Measurements from ENCODE around the gene MANF.
"Not testable (repeated sequence)": the region's sequence is repeated elsewhere in the genome, so short reads cannot be mapped to it uniquely, and the experiment has no call there.

The MANF gene

DNA sequence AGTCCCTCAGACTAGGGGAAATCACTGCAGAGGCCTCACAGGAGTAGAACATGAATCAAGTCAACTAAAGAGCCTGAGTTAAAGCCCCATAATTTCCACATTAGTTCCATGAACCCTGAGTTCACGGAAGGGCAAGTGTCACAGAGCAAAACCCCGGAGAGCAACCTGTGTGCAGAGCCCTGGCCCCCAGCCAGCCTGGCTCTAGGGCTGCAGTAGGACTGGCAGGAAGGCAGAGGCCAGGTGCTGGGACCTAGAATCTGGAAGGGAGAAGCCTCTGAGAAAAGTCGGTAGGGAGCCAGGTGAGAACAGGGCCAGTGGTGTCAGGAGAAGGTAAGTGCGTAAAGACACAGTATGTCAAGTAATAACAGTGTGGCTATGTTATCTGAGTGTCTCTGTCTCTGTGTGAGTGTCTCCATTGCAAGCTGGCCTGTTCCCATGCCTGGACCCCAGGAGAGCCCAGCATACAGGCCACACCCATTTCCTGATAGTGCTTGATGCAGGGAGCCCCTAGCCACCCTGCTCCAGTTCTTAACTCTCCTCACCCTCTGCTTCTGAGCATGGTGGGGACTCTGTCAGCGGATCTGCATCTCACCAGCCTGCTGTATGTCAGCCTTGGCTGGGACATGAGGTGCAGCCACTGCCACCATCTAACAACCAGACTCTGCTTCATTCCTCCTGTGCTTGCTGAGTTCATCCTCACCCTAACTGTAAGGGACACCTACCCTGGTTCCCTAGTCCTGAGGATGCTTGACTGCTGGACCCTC is 11.3 kb upstream of the MANF start:
- DNase-seq: no peak

DNA sequence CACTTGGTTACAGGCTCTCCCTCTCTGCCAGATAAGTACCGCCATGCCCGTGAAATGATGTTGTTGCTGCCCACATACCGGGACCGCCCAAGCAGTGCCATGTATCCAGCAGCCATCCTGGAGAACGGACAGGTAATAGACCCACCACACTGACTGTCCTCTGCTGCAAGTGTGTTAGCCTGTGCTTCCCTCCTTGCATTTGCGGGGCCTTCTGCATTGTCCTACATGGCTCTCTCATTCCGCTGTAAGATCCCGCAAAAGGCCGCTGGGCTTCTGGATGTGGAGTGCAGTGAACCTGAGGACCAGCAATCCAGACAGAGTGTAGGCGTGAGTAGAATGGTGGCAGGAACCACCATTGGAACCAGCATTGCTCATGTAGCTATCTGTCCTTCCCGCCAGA is 10.6 kb upstream of the MANF start:
- DNase-seq: no peak

DNA sequence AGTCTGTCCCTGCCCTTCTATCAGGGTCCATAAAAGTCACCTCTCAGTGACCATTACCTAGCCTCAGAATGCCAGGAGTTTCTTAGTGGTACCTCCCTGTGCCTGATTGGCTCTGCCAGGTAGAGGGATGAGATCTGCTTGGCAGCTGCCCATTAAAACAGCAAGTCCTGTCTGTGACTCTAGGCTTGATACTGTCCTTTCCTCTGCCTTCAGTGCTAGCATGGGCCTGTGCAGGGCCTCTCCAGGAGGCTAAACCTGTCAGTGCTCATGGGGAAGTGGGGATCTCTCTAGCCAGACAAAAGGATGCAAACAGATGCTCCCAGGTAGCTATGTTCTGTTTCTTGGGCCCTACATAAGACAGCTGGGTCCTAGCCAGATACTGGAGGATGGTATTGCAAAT is 10.0 kb upstream of the MANF start:
- DNase-seq: no peak

DNA sequence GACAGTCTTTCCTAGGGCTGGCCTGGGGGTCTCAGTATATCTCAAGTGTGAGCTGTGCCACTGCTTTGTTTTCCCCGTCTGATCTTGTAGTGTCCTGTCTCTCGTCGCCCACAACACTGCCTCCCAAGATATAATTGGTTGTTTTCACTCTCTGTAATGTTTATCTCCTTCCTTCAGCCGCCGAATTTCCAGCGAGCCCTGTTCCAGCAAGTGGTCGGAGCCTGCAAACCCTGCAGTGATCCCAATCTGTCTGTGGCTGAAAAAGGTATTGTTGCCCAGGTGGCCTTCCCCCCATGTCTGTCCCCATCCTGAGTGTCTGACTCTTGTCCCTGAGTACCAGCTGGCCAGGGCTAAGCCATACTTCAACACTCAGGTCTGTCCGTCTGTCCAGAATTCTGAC is 9.5 kb upstream of the MANF start:
- DNase-seq: no peak

DNA sequence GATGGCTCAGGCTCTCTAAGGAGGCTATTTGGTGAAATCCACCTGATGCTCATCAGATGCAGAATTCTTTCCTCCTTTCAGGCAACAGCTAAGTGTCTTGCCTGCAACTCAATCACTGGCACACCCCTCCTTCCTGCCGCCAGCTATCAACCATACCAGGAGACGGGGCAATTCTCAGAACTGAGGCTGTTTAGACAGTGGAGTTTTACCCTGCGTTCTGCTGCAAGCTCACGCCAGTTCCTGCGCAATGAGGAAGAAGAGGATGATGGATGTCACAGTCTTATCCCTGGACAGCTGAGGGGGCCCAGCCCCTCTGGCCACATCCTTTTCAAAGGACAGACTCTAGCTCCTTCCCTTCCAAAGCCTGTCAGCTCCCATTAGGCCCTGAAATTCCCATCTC is 7.0 kb upstream of the MANF start:
- no peak for DNase-seq

DNA sequence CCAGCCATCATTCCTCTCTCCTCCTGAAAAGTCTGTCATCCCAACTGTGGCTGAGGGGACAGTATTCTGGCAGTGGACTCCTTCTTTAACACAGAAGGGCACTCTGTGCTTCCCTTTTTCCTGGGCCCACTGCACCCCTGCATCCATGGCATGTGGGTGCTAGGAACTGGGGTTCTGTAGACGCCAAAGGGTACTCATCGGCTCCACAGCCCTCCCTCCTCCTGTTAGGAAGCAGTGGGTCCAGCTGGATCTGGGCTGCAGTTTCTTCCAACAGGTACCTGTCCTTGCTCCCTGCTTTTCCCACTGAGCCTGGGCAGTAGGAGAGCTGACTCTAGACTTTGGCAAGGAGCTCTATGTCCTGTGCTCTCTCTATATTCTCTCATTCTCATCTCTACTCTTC is 6.4 kb upstream of the MANF start:
- DNase-seq: no peak

DNA sequence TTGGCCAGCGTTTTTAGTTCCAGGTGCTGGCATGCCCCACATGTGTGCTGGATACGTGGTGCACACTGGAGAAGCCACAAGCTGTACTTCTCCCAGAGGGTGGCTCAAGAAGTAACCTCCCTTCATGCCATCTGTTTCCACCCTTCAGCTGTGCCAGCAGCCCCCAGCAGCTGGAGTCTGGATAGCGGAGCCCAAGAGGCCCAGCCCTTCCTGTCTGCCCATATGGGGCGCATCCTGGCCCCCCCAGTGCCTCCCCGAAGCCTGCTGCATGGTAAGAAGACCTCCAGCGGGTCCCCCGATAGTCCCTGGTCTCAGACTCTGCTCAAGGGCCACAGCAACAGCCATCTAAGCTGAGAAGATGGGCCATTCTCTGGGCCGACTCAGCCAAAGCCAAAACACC is 5.8 kb upstream of the MANF start:
- DNase-seq: no peak

DNA sequence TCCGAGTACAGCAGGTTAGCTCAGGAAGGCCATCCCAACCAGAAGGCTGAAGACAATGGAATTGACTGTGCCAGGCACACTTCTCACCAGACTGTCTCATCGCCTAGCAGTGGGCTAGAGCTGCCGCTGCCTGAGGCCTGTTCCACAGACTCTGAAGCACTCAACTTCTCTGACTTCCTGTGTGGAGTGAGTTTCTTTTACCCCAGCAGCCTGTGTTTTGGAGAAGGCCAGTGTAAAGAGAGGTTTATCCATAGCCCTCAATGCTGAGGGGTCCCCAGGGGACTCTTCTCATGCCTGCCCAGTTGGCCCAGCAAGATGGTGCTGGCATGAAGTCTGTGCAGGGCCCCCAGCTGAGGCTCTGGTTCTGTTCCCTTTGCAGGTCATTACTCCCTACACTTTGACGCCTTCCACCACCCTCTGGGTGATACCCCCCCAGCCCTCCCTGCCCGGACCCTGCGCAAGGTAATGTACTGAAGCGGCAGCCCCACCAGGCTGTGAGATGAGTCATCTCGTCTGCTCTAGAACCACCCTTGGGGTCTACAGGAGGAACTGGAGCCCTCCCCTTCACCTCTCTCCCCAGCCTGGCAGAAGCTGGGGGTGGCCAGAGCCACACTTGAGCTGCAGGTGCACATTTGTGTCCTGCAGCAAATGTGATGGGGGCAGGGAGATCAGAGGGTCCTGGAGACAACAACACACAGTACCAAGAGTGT is 5.2 kb upstream of the MANF start:
- DNase-seq: no peak

DNA sequence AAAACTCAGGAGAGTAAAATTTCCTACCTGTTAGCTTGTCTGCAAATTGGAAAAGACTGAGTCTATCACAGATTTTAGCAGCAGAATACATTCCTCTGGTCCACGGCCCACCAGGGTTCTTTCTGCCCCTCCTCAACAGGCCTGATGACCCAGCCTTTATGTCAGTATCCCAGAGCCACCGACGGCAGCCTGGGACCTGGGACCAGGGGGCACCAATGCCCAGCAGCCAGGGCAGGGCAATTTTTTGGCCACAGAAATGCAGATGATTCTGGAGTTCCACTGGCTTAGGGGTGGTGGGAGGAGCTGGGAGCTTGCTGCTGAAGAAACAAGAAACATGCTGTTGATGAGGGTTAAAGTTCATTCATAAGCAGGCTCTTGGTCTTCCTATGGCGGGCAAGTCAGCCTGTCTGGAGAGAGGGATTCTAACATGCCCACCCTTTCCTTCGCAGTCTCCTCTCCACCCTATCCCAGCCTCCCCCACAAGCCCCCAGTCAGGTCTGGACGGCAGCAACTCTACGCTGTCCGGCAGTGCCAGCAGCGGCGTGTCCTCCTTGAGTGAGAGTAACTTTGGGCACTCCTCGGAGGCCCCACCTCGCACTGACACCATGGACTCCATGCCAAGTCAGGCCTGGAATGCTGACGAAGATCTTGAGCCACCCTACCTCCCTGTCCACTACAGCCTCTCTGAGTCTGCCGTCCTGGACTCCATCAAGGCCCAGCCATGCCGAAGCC is 4.3 kb upstream of the MANF start:
- DNase-seq: no peak

DNA sequence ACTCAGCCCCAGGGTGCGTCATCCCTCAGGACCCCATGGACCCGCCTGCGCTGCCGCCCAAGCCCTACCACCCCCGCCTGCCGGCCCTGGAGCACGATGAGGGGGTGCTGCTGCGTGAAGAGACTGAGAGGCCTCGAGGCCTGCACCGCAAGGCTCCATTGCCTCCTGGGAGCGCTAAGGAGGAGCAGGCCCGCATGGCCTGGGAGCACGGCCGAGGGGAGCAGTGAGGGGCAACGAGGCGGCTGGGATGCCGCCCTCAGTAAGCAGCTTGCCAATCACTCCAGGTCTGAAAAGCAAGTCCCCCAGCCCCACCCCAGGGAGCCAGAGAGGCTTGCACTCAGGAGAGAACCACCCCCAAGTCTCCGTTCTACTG is 3.8 kb upstream of the MANF start:
- no peak for DNase-seq

DNA sequence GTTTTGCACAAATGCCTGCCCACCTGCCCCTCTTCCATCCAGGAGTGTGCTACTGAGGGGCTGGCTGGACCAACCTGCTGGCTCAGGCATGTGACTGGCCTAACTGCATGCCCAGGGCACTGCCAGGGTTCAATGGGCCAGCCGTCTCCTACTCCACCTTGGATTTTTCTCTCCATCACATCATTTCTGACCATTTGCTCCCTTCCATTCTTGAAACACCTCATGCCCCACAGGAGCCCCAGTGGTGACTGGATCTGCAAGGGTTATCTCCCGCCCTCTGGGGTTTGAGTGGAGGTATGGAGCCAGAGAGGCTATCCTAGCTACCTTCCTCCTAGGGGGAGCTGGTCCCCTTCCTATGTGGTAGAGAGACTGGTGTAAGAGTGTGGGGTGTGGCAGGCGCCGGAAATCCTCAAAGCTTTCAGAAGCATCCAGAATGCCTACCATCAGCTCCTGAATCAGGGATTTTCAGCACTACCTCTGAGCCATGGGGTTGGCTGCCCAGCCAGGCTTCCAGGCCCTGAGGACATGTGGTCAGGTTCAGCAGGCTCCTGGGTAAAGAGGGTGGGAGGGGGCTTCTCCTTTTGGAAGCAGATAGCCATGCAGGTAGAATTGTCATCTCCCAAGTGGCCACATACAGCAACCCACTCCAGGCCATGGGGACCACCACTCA is 2.9 kb upstream of the MANF start:
- no peak for DNase-seq

DNA sequence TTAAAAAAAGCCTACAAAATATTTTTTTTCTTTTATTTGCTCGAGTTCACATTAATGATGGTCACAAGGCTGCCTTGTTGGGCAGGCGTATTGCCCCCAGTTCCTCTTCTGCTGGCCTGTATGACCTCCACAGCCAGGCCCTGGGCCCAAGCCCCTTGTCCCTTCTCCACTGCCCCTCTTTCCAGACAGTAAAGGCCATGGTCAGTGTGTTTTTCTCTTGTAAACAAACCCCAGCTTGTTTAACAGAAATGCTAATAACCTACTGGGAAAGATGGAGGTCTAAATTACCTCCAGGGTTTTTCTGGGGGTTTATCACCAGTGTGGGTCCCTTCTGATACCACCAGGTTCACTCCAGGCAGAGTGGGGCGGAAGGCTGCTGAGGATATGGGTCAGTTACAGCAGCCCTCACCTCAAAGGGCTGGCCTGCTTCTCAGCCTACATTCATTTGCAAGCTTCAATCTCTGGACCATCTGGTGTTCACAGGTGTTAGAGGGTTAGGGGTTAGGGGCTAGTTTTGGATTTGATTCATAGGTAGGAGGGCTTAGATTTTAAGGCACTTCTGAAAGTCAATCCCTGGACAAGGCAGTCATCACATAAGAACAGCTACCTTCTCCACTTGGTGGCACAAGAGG is 2.0 kb upstream of the MANF start:
- no peak for DNase-seq

DNA sequence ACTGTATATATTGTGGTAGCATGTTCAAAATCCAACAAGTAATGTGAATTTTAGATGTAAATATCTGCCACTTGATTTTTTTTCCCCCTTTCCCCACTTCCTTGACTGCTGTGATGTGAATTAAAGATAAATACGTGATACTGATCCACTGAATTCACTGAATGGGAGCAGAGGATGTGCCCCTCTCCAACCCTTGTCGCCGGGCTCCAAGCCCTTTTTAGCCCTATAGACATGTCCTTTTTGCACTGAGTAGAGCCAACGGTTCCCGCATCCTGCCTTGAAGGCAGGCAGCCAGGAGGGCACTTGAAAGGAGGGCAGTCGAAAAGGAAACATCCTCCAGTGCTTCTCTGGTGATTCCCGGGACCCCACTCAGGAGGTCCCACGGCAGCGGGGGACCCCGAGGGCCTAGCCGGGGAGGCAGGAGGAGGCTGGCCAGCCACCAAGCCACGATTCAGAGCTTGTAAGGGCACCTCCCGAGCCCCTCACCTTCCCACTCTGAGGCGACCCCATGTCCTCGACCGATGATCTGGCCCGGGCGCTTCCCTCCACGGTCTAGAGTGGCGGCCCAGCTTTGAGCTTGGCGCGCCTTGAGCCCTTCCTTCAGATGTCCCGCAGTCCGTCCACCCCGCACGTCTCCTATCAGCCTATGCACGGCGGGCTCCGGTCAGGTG is 901 bp upstream of the MANF start:
- no peak for DNase-seq

DNA sequence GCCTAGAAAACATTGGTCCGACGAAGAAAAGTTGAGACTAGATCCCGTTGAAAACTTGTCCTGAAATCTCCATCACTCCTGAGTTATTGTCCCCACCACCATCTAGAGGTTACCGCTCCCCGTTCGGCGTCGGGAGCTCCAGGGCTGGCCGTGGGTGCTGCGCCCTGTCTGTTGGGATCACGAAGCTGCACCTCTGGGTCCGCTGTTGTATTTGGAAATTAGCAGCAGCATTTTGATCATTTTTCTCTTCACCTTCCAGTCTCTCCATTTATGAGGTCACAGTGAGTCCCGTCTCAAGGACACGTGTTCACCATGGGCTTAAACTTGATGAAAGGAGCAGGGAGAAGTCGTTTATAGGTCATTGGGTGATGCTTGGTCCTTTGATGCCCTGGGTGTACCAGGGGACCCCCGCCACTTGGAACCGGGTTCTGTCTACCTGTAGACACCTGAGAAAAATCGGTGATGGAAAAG is 565 bp downstream of the MANF start:
- DNase-seq: no peak

DNA sequence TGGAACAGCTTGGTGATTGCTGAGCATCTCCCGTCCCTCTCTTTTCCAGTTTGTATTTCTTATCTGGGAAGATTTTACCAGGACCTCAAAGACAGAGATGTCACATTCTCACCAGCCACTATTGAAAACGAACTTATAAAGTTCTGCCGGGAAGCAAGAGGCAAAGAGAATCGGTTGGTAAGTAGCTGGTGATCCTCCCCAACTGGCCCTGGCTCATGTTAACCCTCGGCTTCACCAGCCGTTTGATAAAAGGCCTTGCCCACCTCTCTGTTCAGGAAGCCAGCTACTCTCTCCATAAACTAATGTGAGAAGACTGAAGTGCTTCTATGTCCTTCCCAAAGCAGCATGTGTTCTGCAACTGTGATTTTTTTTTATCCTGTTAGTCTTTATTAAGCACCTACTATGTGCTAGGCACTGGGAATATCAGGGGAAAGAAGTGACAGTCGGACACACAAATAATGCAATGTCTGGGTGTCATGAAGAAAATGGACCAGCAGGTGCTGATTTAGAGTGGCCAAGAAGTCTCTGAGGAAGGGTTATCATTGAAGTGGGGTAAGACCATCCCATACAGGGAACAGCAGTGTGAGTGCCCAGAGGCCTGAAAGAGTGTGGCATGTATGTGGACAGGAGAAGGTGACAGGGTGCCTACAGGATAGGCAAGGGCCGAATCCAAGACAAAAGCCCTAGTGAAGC is 1.2 kb downstream of the MANF start:
- DNase-seq: no peak

DNA sequence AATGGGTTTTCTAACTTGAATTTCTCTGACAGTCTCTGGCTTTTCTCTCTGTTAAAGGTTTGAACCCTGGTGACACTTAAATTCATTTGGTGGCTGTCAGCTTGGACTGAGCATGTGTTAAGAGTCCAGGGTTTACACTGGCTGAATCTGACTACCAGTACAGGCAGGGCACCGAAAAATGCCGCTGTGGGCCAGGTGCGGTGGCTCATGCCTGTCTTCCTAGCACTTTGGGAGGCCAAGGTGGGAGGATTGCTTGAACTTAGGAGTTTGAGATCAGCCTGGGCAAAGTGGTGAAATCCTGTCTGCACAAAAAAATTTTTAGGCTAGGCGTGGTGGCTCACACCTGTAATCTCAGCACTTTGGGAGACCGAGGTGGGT is 1.8 kb downstream of the MANF start:
- no peak for DNase-seq

DNA sequence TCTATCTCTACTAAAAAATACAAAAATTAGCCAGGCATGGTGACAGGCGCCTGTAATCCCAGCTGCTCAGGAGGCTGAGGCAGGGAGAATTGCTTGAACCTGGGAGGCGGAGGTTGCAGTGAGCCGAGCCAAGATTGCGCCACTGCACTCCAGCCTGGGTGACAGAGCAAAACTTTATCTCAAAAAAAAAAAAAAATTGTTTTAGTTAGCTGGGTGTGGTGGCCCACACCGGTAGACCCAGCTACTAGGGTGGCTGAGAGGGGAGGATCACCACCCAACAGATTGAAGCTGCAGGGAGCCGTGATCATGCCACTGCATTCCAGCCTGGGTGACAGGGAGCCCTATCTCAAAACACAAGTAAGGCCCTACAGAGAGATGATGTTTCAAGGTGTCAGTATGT is 2.2 kb downstream of the MANF start:
- DNase-seq: not testable (repeated sequence)

DNA sequence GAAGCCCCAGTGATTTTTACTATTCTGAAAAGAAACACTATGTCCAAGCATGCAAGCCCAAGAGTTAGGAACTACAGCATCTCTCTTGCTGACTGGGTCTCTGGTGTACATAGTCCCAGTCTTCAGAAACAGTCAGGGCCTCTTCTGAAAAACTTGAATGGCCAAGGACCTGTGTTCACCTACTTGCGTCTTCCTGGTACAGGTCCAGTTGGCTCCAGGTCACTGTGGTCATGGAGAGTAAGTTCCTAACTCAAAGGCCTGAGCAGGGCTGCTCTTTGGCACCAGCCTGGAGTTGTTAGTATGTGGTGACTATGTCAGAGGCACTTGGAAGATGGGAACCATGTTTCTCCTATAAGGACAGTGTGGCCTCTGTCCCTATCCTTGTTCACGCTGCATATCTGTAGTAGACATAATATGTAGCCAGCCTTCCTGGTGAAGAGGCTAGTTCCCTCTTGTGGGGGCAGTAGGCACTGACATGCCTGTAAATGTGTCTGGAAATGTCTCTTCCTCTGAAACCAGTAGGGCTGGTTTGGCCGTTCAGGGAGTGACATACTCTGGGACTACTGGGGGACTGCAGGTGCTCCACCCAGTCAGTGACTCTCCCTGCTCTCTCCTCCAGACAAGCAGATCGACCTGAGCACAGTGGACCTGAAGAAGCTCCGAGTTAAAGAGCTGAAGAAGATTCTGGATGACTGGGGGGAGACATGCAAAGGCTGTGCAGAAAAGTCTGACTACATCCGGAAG is 3.4 kb downstream of the MANF start:
- DNase-seq: no peak

DNA sequence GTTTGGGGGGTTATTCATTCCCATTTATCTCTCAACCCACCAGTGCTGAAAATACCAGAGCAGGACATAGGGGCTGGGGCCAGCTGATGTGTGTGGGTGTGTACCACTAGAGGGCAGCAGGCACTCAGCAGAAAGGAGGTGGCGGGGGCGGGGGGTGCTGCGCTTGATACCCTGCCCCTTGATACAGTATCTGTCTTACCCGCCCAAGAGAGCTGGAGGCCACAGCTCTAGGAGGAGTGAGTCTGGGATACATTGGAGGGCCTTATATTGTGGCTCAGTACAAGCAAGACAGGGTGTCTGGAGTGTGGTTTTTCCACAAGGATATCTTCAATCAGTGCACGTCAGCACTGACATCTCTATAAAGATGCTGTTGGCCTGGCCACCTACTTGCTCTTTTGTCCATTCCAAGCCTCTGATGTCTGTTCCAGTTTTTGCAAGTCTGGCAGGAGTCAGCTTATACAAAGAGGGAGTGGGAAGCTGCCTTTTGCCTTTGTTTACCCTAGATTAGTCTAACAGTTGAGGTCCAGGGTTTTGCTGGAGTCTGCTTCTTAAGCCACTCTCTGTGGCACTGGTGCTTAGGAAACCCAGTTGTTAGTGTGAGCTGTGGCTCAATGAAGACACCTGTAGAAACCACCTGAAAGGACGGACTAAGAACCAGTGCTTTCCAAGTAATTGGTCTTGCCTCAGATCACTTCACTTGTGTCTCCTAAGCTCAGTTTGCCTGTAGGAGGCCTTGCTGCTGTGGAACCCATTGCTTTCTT is 4.5 kb downstream of the MANF start:
- DNase-seq: no peak
